SU-DHL-6 (cell line): ENCODE measurements around the gene SMOC1.

Source experiments
- H2AFZ ChIP-seq: fragments of 200-600 bp; sonication (generic); 2 replicates; pipeline ENCODE4 v1.6.1; 2014; ENCODE audit warnings: low read depth, mild to moderate bottlenecking, moderate library complexity, mixed read lengths, antibody characterized with exemption, low read length; ENCODE audit not compliant: severe bottlenecking
- H3F3A ChIP-seq: fragments of 200-600 bp; shearing (Covaris generic); 2 replicates; pipeline ENCODE4 v1.6.0; 2016; ENCODE audit warnings: antibody characterized with exemption, mild to moderate bottlenecking; ENCODE audit not compliant: insufficient read depth
- H3K27ac ChIP-seq: fragments of 200-600 bp; sonication (generic); 2 replicates; pipeline ENCODE4 v1.5.1; 2016; ENCODE audit warnings: low read depth, mild to moderate bottlenecking, low read length, moderate library complexity, mixed read lengths
- H3K27me3 ChIP-seq: fragments of 200-600 bp; sonication (generic), shearing (Covaris generic); 2 replicates; pipeline ENCODE4 v1.6.0; 2014; ENCODE audit warnings: mild to moderate bottlenecking, low read length
- H3K36me3 ChIP-seq: fragments of 200-600 bp; sonication (generic); 2 replicates; pipeline ENCODE4 v1.6.1; 2014; ENCODE audit warnings: mild to moderate bottlenecking, low read length, mixed read lengths
- H3K4me2 ChIP-seq: fragments of 300-600, 200-600 bp; shearing (Covaris generic), sonication (generic); 2 replicates; pipeline ENCODE4 v1.6.0; 2014; ENCODE audit warnings: low read length, low read depth, mild to moderate bottlenecking; ENCODE audit not compliant: poor library complexity, severe bottlenecking
- H3K4me3 ChIP-seq: fragments of 200-600 bp; sonication (generic); 2 replicates; pipeline ENCODE4 v1.5.1; 2014; ENCODE audit warnings: antibody characterized with exemption, low read length, mild to moderate bottlenecking, mixed read lengths; ENCODE audit not compliant: insufficient read depth, poor library complexity, severe bottlenecking
- H3K79me2 ChIP-seq: fragments of 200-600 bp; sonication (generic); 2 replicates; pipeline ENCODE4 v1.6.1; 2014; ENCODE audit warnings: mild to moderate bottlenecking, low read length, moderate library complexity; ENCODE audit not compliant: insufficient read depth
- H3K9ac ChIP-seq: fragments of 200-600 bp; sonication (generic); 2 replicates; pipeline ENCODE4 v1.7.0; 2014; ENCODE audit warnings: mild to moderate bottlenecking, low read length
- H3K9me2 ChIP-seq: fragments of 200-600 bp; sonication (generic); replicated peaks from 2 replicates; pipeline ENCODE4 v1.6.1; 2014; ENCODE audit warnings: low read length; ENCODE audit not compliant: insufficient read depth
- H3K9me3 ChIP-seq: fragments of 200-600 bp; sonication (generic); 2 replicates; pipeline ENCODE4 v1.6.1; 2014; ENCODE audit warnings: low read length, mixed read lengths; ENCODE audit not compliant: insufficient read depth
- H4K20me1 ChIP-seq: fragments of 200-600 bp; sonication (generic); 2 replicates; pipeline ENCODE4 v1.6.1; 2014; ENCODE audit warnings: low read depth, mild to moderate bottlenecking, antibody characterized with exemption, low read length, moderate library complexity, mixed read lengths
- CTCF ChIP-seq: fragments of 200-600 bp; sonication (generic); IDR thresholded peaks from one replicate; pipeline ENCODE4 v1.5.1; 2017; ENCODE audit warnings: antibody characterized with exemption, mild to moderate bottlenecking, low read length, moderate library complexity; ENCODE audit not compliant: insufficient read depth, poor library complexity, severe bottlenecking
- EZH2phosphoT487 ChIP-seq: fragments of 200-600 bp; sonication (generic), shearing (Covaris generic); conservative IDR thresholded peaks from 2 replicates; pipeline ENCODE4 v1.6.1; 2018; ENCODE audit warnings: mild to moderate bottlenecking, antibody characterized with exemption, low read length, moderate library complexity, mixed read lengths

SMOC1 gene

GRCh38 chr14:69968681-69969080 is 89.5 kb downstream of the SMOC1 start:
- no peak overlapping the region for H2AFZ ChIP-seq
- H3K27me3 ChIP-seq = no peaks in the 10 kb centered on the region
- no peak overlapping the region for H3K4me3 ChIP-seq
- no peak overlapping the region for H3K9ac ChIP-seq
- H3K27ac ChIP-seq = no peak overlapping the region
- H3K36me3 ChIP-seq = no peaks in the 10 kb centered on the region
- no peaks in the 10 kb centered on the region for H4K20me1 ChIP-seq
- H3K9me3 ChIP-seq = no peaks in the 10 kb centered on the region
- no peaks in the 10 kb centered on the region for H3K79me2 ChIP-seq
- H3K4me2 ChIP-seq = no peak overlapping the region
- TF ChIP-seq EZH2phosphoT487 (no peak), CTCF (no peak)
- H3F3A ChIP-seq = no peaks in the 10 kb centered on the region
- H3K9me2 ChIP-seq = no peaks in the 10 kb centered on the region

- Histone ChIP-seq H3K27me3 (no peaks in the 10 kb centered on the region), H3K9me3 (no peaks in the 10 kb centered on the region), H3F3A (no peaks in the 10 kb centered on the region), H3K79me2 (no peaks in the 10 kb centered on the region), H3K4me2 (no peak overlapping the region), H3K4me3 (no peak overlapping the region), H3K27ac (no peak overlapping the region), H2AFZ (no peak overlapping the region), H3K36me3 (no peaks in the 10 kb centered on the region), H3K9ac (no peak overlapping the region), H4K20me1 (no peaks in the 10 kb centered on the region), H3K9me2 (no peaks in the 10 kb centered on the region)
- no peak for TF ChIP-seq EZH2phosphoT487
These were observed 93.5 kb downstream of the SMOC1 start for GRCh38 chr14:69972755-69973154.

GRCh38 chr14:69973846-69974245 is 94.6 kb downstream of the SMOC1 start:
- no peaks in the 10 kb centered on the region for H4K20me1 ChIP-seq
- H3K4me3 ChIP-seq = no peak overlapping the region
- H3K27ac ChIP-seq = no peak overlapping the region
- H3F3A ChIP-seq = no peaks in the 10 kb centered on the region
- no peaks in the 10 kb centered on the region for H3K9me2 ChIP-seq
- H3K27me3 ChIP-seq = no peaks in the 10 kb centered on the region
- no peak overlapping the region for H3K4me2 ChIP-seq
- no peak overlapping the region for H3K9ac ChIP-seq
- H3K79me2 ChIP-seq = no peaks in the 10 kb centered on the region
- no peak overlapping the region for H2AFZ ChIP-seq
- no peaks in the 10 kb centered on the region for H3K9me3 ChIP-seq
- no peaks in the 10 kb centered on the region for H3K36me3 ChIP-seq
- no peak for TF ChIP-seq EZH2phosphoT487
- no peak for TF ChIP-seq CTCF

- Histone ChIP-seq H3K36me3 (no peaks in the 10 kb centered on the region), H3F3A (no peaks in the 10 kb centered on the region), H3K79me2 (no peaks in the 10 kb centered on the region), H3K27me3 (no peaks in the 10 kb centered on the region), H2AFZ (no peak overlapping the region), H4K20me1 (no peaks in the 10 kb centered on the region), H3K9me2 (no peaks in the 10 kb centered on the region), H3K4me2 (no peak overlapping the region), H3K27ac (no peak overlapping the region), H3K9me3 (no peaks in the 10 kb centered on the region), H3K4me3 (no peak overlapping the region), H3K9ac (no peak overlapping the region)
- TF ChIP-seq EZH2phosphoT487 = no peak
These were observed 100.7 kb downstream of the SMOC1 start for GRCh38 chr14:69979882-69980281.
